GM21526 (cell line): ENCODE results near the gene MXI1.

Experiments
- ATAC-seq: cut with Tn5 transposase; IDR thresholded peaks from one replicate; pipeline ENCODE4 v1.9.1; 2021; ENCODE audit warnings: moderate library complexity; ENCODE audit not compliant: unreplicated experiment, low FRiP score

MXI1 gene

GRCh38 chr10:110207011-110207804 is at the start of gene MXI1:
MXI1 (plus strand) TSS chr10:110207605; CDS start chr10:110207809, 204 bp downstream.
- ATAC-seq: peak; percentile 47

- no peak for ATAC-seq
These were observed 49.1 kb upstream of the MXI1 start for GRCh38 chr10:110158051-110159005.

GRCh38 chr10:110160081-110160480 is 47.3 kb upstream of the MXI1 start:
- ATAC-seq: no peak

DNA sequence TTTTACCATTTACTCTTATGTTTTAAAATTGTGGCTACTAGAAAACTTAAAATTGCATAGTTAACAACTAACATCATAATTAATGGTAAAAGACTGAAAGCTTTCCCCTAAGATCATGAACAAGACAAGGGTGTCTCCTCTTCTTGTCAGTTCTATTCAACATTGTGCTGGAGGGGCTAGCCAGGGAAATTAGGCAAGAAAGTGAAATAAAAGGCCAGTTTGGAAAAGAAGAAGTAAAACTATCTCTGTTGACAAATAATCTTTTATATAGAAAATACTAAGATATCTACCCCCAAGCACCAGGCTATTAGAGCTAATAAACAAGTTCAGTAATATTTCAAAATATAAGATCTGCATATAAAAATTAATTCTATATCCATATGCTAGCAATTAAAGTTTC is 46.9 kb upstream of the MXI1 start:
- no peak for ATAC-seq

GRCh38 chr10:110162741-110163145 is 44.7 kb upstream of the MXI1 start:
- ATAC-seq: no peak

DNA sequence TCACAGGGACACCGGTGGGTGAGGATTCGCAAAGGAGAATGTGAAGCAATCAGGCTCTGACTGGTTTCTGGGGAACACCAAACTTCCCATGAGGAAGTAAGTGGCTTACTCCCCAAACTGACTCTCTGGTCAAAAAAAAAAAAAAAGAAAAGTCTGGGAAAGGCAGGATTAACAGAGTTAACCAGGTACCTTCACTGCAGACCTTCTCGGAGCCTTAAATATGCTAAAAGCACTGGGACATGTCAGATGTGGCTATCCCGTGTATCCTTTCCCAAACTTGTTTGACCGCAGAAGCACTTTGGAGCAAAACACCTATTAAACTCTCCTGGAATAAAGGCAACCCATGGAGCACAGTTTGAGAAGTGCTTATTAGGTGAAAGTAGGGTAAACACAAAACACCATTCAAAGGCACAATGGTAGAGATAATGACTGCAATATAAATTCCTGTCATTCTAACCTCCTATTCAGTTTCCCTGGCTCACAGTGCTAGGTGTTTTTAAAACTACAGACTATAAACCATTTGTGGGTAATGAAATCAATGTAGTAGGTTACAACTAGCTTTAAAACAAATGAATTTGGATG is 44.1 kb upstream of the MXI1 start:
- no peak for ATAC-seq

GRCh38 chr10:110163841-110164240 is 43.6 kb upstream of the MXI1 start:
- ATAC-seq: no peak

DNA sequence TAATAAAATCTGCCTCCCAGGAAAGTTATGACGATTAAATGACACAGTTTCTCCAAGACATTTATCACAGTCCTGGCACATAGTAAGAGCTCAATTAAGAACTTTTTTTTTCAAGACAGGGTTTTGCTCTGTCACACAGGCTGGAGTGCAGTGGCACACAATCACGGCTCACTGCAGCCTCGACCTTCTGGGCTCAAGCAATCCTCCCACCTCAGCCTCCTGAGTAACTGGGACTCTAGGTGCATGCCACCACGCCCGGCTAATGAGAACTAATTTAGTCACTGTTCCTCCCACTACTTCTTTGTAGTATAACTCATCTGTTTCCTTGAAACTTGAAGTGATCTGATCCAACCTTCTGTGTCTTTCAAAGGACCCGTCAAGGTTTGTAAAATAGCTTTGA is 42.2 kb upstream of the MXI1 start:
- ATAC-seq: no peak

DNA sequence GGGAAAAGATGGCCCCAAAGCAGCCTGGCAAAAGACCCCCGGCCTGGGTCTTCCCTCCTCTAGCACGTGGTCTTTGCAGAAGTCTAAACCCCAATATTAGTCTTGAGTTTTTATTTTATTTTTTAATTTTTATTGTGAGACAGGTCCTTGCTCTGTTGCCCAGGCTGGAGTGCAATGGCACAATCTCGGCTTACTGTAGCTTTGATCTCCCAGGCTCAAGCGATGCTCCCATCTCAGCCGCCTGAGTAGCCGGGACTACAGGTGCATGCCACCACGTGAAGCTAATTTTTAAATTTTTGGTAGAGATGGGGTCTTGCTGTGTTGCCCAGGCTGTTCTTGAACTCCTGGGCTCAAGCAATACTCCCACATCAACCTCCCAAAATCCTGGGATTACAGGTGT is 40.3 kb upstream of the MXI1 start:
- no peak for ATAC-seq

- no peak for ATAC-seq
These were observed 38.6 kb upstream of the MXI1 start for GRCh38 chr10:110168601-110169481.

DNA sequence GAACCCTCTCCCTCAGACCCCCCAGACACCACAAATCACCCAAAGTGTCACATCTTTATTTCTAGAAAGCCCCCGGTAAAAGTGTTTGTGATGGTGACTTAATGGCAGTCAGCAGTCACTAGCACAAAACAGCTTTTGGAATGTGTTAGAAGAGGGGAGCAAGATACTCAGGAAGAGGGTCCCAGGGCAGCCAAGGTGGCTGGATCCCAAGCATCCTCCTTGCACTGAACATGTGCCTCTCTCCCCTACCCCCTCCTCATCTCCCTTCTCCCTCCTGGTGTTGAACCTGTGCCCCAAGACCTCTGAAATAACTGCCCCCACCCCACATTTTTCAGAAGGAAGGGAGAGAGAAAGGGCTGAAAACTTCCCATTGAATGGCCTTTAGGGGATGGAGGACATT is 37.8 kb upstream of the MXI1 start:
- ATAC-seq: no peak

DNA sequence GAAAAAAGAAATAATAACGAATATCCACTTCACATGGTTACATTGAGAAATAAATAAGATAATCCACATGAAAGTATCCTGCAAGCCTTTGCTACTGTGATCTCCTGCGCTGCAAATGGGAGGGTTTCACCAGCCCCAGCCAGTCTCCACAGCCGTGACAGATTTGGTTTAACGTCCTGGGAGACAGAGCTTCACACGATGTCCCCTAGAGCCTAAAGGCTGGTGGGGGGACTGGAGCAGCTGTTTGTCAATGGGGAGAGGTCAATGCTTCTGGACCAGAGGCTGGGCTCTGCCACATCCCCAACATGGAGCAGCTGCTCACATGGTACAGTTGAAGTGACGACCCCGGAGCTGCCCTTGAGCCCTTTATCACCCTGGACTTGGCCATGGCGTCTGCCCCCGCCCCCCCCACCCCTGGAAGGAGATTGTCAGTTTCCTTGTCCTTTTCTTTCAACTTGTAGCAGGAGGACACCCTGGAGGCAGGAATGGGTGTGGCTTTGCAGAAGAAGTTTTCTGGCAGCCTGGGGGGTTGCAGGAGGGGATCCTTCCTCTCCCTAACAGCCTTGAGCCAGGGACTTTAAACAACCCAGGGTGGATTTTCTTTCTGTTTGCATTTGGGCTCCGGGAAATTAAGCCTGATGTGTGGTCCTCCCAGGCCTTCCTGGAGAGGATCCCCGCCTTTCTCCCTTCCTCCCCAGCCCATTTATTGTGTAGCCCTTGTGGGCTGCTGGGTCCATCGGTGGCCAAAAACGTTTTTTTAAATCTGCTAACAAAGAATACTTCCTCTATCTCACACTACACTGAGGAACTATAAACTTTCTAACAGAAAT is 37.0 kb upstream of the MXI1 start:
- ATAC-seq: no peak

GRCh38 chr10:110171032-110171431 is 36.4 kb upstream of the MXI1 start:
- ATAC-seq: no peak

DNA sequence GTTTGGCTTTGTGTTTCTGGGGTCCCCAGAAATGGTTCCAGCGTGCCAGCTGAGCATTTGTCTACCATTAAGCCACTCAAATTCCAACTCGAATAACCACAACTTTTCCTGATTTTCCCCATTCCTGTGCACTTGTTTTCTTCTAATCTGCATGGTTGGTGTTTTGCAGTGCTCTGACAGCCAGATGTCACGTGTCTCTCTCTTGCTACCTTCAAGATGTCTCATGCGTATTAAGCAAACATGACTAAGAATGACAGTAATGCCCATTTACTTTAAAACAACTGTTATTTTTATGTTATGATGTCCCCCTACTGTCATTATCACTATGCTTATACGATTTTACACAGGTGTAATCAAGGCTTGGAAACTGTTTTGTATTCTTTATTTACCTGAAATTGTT is 35.2 kb upstream of the MXI1 start:
- no peak for ATAC-seq

DNA sequence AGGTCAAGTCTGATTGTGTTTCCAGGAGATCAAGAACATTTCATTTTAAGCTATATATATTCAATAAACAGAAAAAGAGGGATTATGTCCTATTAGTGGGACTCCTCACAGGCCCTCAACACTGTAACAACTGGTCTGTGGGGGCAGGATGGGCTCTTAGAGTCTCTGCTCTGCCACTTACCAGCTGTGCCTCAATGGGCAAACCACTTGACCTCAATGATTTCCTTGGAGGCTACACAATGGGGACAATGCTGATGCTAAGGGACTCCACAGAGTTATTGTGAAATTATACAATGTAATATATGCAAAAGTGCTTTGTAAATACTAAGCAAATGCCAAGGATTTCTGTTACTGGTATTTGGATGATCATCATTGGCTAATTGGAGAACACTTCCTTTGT is 33.2 kb upstream of the MXI1 start:
- no peak for ATAC-seq

GRCh38 chr10:110174816-110175215 is 32.6 kb upstream of the MXI1 start:
- ATAC-seq: no peak

DNA sequence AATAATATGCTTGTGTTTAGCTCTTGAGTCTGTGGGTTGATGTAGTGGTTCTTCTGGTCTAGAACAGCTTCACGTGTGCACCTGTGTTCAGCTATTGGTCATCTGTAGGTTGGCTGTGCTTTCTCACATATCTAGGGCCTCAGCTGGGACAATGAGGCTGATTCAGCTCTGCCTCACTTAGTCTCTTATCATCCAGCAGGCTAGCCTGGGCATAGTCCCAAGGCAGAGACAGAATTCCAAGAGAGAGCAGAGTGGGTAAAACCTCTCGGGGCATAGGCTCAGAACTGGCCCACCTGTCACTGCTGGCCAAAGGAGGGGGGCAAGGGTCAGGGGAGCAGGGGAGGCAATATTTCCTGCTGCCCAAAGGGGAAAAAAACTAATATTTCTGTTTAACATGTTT is 32.0 kb upstream of the MXI1 start:
- no peak for ATAC-seq

GRCh38 chr10:110176141-110177030 is 31.0 kb upstream of the MXI1 start:
- ATAC-seq: no peak
